ENCODE data around the gene OGFOD3. TPM values are rescaled to one million over a fixed set of nuclear protein-coding genes. Genes with fewer than 3 reads are reported as not detected.
"Not testable (repeated sequence)": the region's sequence is repeated elsewhere in the genome, so short reads cannot be mapped to it uniquely, and the experiment has no call there.

Gene OGFOD3, protein sequence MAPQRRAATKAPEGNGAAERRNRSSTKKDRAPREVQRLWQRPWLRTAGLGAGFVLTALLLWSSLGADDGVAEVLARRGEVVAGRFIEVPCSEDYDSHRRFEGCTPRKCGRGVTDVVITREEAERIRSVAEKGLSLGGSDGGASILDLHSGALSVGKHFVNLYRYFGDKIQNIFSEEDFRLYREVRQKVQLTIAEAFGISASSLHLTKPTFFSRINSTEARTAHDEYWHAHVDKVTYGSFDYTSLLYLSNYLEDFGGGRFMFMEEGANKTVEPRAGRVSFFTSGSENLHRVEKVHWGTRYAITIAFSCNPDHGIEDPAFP
- total RNA-seq (2014; rRNA removed; shearing (Covaris generic)), result 28.3 and 30.1 TPM in 2 replicates

DNA sequence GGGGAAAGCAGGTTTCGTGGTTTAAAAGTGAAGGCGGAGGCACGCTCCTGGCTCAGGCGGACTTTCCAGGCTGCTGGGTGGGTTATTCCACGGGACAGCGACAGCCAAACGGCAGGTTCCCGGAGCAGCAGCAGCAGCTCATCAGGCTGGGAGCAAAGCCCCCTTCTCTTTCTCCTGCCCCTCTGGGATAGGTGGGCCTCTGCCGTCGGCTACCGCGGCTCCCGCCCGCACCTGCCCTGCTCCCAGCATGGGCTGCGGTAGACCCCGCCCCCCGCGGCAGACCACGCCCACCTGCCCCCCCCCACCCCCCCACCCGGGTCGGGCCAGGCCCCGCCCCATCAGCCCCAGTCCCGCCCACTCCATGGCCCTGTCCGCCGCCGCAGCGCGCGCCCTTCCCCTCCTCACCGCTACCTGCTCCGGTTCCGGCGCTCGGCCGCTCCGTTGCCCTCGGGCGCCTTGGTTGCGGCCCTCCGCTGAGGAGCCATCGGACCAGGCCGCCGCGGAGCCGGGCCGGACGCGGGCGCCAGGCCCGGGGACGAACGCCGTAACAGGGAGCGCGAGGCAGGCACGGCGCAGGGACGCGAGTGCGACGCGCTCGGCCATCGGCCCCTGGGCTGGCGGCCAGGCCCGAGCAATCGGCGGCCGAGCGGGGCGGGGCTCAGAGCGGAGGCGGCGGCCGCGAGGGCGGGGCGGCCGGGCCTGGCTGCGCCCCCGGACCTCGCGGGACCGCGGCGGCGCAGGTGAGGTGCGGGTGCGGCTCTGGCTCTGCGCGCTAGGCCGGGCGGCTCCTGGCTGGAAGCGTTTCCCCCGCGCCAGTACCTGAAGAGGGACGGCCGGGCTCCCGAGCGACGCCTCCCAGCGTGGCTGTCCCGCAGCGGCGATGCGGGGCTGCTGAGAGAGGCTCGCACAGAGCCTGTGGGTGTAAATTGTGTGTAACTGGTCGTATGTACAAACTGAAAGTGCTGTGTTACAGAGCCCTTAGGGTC is at the start of gene OGFOD3, which contains the start of gene HEXD:
Gene OGFOD3, minus strand, starts transcription at position 586 of the 986 bp plus-strand sequence. Its CDS starts 101 bp downstream, at position 485.
Gene HEXD, plus strand, starts transcription at position 347 of the 986 bp plus-strand sequence. CDS start 1,453 bp downstream, outside the sequence.
- peak; percentile 80 for DNase-seq (ENCODE audit: low spot score)

DNA sequence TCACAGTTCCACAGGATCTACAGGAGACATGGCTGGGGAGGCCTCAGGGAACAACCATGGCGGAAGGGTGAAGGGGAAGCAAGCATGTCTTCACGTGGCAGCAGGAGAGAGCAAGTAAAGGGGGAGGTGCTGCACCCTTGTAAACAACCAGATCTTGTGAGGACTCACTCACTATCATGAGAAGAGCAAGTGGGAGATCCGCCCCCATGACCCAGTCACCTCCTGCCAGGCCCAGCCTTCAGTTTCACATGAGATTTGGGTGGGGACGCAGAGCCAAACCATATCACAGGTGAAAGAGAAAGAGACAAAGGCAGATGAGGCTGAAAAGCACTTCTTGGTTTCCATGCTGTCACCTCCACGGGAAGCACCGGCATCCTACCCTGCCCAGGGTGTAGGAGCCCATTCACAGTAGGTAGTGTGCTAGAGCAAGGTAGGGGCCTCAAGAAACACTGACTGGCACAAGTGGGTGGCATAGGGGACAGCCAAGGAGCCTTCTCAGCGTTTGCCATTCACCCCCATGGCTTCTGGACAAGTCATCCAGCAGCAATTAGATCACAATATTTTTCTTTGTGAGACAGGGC is 46.7 kb upstream of the OGFOD3 start:
- no peak for DNase-seq (ENCODE audit: low spot score)

DNA sequence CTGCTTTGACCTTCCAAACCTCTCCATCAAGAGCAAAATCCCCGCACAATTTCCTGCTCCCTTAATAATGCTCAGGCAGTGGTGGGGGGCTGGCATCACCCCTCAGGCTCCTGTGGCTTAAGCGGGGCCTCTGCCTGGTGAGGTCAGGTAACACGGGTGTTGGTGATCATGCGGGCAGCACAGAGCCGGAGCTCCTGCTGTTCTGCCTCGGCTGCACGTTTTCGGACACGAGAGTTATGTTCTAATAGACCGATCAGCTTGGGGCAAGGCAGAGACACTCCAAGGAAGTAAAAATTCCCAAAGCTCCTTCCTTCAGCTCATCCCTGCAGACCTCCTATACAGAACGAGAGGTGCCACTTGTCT is 46.2 kb upstream of the OGFOD3 start:
- no peak for DNase-seq (ENCODE audit: low spot score)

DNA sequence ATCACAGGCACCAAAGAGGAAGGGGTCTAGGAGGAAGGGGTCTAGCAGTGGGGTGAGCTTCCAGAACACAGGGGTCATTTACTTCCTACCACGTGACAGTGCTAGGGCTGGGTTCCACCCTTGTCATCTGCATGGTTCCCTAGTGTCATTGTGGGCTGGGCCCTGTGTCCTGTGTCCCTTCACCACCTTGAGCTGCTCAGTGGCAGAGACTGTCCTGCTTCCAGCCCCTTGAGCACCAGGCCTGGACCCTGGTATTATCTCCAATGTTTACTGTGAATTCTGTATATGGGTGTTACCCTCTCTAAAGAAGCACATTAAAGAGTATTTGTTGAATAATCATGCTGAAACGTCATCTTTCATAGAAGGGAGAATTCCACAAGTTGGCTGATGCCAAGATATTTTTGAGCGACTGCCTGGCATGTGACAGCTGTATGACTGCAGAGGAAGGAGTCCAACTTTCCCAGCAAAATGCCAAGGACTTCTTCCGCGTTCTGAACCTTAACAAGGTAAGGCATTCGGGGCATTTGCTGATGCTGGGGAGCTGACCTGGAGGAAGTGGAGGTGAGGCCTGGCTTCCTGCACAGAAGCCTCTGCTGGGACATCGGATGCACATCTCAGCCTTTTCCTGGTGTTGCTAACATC is 45.7 kb upstream of the OGFOD3 start:
- no peak for DNase-seq (ENCODE audit: low spot score)

DNA sequence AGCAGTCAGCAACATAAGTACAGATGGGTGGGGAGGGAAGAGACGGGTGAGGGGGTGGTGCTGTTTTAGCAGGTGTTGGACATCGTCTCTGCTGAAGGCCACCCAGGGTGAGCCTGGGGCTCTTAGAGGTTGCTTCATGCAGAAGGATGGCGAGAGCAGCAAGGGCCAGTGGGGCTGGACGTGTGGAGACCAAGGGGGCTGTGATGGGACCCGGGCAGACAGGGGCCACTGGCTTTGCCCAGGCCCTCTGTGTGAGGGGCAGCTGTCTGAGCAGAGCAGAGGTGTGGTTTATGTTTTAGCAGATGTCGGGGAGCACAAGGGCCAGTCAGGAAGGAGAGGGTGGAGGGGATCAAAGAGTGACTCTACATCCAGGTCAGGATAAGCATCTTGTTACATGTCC is 45.0 kb upstream of the OGFOD3 start:
- DNase-seq (ENCODE audit: low spot score), result no peak

DNA sequence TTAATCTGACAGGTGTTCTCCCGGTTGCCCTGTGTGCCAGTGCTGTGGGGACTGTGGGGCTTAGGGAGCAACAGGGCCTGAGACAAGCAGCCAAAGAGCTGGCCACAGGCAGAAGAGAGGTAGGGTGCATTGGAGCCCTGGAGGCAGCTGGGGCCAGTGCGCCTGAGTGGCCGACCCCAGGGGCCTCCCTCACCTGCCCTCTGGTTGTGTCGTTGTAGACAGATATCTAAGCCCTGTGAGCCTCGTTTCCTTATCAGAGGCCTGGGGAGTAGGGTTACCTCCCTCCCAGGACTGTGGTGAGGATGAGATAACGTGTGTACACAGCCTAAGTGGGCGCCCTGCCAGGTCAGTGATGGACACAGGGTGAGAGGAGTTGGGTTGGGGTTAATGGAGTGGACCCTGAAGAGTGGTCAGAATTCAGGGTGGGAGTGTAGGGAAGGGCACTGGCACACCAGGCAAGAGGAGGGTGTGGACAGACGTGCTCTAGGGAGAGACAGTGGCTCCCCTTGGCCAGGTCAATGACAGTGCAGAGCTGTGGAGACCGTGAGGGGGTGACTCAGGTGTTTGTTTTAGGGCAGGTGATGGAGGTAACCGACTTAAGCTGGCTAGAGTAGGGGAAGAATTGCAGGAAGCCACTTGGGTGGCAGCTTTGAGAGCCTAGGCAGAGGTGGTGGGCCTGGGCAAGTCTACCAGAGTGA is 43.6 kb upstream of the OGFOD3 start:
- no peak for DNase-seq (ENCODE audit: low spot score)

DNA sequence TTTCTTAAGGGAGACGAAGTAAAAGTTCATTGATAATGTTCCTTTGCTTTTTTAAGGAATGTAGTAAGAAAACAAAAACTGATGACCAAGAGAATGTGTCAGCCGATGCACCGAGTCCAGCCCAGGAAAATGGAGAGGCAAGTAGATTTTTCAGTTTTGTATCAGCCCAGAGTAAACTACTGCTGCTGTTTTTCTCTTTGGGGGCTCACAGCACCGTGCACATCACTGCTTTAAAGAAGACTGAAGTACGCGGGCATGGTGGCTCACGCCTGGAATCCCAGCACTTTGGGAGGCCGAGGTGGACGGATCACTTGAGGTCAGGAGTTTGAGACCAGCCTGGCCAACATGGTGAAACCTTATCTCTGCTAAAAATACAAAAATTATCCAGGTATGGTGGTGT is 41.5 kb upstream of the OGFOD3 start:
- not testable (repeated sequence) for DNase-seq (ENCODE audit: low spot score)

DNA sequence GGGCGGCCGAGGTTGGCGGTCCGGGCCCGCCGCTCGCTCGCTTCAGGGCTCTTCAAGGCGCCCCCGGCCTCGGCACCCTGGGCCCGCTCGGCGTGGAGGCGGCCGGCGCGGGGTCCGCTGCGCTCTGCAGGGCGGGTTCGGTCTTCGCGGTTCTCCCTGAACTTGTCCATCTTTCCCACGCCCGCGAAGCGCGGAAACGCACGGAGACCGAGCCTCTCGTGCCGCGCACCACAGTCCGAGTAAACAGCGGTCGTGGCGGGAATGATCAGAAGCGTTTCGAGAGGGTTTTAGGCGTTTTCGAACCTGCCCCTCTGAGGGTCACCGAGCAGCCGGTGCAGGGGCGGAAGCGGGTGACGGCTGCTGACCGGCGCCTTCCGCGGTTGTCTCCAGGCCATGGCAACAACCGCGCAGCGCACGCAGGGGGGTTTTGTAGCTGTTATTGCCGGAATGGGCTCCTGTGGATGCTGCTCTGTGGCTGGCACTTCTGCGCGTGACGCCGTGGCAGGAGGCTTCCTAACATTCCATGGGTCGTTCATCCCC is 40.6 kb upstream of the OGFOD3 start:
- no peak for DNase-seq (ENCODE audit: low spot score)

DNA sequence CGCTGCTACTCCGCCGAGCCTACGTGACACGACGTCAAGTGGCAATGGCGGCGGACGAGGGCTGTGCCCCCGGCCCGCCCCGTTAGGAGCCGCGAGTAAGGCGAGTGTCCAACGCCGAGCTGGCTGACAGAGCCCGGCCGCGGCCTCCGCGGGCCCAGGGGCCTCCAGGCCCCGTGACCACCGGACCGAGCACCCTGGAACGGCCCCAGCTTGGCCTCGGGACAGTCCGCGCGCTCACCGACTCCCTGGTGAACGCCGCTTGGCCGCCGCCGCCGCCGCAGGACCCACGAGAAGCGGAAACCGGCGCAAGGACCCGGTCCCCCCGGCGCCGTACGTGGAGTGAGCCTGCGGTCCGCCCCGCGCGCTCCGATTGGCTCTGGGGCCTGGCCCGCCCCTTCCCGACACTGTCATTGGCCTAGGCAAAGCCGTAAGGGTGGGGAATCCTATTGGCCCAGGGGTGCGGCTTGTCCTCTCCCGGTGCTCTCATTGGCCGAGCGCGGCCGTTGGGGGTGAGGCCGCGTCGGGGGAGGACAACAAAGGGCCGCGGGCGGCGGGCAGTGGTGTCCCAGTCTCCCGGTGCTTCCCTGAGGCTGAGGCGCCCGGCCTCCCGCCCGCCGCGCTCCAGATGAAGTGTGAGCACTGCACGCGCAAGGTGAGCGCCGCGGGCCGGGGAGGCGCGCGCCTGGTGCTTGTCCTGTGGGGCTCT is 39.9 kb upstream of the OGFOD3 start, which contains the start of gene NARF:
Gene NARF, plus strand, starts transcription at position 563 of the 706 bp plus-strand sequence. Its CDS starts 63 bp downstream, at position 626.
- peak; percentile 99 for DNase-seq (ENCODE audit: low spot score)

DNA sequence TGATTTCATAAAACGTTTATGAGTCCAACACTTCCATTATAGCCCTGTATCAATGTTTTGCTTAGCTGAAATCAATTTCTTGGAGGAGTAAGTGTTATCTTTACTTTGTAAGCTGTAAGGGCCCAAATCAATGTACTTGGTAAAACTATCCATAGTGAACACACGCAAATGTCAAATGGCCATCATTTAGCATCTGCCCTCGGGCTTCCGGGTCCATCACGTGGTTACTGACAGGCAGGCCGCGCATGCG is 39.5 kb upstream of the OGFOD3 start:
- DNase-seq (ENCODE audit: low spot score), result no peak

DNA sequence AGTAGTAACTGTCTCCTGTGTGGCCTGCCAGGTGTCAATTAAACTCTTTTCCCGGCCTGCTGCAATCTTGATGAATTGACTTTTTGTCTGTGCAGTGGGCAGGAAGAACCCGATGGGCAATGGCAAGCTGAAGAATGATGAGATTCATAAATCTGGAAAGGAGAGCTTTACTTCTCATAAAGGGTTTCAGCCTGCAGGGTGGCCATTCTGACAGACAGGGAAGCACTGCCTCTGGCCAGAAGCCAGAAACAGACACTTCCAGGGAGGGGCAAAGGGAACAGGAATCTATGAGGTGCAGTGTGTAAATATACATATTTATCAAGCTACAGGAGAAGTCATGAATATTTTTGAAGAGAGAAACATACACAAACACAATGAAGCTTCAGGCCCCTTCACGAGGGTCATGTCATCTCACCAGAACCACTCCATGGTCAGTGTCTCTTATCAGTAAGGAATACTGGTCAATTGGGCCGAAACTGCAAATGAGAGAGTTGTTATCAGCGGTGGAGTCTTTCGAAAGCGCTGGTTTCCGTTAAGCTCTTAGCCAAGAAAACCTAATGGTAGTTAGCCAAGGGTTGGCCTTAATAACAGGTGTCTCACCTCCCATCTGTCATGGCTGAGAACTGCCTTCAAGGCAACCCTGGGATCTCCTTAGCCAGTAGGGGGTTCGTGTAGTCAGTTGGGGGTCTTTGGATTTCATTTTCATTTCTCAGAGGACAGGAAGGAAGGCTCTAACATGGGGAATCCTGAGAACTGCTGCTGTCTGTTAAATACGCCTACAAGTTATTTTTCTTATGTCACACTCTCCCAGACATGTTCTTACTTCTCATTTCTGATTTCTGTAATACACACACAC is 38.9 kb upstream of the OGFOD3 start:
- no peak for DNase-seq (ENCODE audit: low spot score)

DNA sequence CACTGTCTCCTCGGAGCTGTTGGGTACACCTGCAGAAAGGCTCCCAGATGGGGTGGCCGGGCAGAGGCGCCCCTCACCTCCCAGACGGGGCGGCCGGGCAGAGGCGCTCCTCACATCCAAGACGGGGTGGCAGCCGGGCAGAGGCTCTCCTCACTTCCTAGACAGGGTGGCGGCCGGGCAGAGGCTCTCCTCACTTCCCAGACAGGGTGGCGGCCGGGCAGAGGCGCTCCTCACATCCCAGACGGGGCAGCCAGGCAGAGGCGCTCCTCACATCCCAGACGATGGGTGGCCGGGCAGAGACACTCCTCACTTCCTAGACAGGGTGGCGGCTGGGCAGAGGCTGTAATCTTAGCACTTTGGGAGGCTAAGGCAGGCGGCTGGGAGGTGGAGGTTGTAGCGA is 35.3 kb upstream of the OGFOD3 start:
- not testable (repeated sequence) for DNase-seq (ENCODE audit: low spot score)

DNA sequence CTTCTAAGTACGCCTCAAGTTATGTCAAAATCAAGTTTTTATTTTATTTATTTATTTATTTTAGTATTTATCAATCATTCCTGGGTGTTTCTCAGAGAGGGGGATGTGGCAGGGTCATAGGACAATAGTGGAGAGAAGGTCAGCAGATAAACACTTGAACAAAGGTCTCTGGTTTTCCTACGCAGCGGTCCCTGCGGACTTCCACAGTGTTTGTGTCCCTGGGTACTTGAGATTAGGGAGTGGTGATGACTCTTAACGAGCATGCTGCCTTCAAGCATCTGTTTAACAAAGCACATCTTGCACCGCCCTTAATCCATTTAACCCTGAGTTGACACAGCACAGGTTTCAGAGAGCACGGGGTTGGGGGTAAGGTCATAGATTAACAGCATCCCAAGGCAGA is 34.8 kb upstream of the OGFOD3 start:
- not testable (repeated sequence) for DNase-seq (ENCODE audit: low spot score)

DNA sequence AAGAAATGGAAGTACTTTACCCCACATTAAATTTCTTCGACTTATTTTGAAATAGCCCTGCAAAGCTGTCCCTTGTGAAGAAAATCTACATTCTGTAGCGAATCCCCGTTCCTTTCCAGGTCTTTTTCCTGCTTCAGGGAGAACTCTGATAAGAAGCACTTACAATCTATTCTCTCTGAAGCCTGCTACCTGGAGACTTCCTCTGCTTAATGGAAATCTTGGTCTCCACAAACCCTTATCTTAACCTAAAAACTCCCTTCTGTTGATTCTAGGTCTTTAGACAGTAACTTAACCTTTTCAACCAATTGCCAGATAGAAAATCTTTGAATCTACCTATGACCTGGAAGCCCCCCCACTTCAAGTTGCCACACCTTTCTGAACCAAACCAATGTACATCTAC is 33.8 kb upstream of the OGFOD3 start:
- no peak for DNase-seq (ENCODE audit: low spot score)

DNA sequence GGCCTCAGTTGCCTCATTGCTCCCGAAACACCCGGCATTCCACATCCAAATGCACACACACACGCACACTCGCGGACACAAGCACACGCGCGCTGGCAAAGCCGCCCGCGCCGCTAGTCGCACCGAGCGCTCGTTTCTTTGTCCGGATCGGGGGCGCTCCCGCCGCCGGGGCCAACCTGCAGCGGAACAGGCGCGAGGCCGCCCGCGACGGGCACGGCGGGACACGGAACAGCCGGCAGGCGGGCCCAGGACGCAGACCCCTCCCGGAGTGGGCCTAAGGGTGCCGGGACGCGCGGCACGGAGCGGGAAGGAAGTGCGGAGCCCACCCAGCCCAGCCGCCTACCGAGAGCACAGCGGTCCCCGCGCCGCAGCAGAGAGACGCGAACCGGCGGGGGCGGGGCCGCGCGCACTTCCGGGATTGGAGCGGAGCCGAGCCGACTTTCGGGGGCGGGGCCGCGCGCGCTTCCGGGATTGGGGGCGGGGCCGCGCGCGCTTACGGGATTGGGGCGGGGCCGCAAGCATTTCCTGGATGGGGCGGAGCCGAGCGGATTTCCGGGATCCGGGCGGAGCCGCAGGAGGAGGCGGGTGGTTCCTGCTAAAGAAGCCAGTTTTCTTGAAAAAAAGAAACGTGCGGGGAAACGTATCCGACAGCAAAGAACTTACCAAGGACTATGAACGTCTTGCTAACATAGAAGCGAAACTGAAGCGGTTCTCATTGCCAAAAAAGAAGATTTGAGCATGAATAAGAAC is 32.1 kb upstream of the OGFOD3 start, which contains the start of gene CYBC1:
Gene CYBC1, minus strand, starts transcription at position 396 of the 750 bp plus-strand sequence. CDS start 1,498 bp downstream, outside the sequence.
- DNase-seq (ENCODE audit: low spot score), result peak; percentile 91

DNA sequence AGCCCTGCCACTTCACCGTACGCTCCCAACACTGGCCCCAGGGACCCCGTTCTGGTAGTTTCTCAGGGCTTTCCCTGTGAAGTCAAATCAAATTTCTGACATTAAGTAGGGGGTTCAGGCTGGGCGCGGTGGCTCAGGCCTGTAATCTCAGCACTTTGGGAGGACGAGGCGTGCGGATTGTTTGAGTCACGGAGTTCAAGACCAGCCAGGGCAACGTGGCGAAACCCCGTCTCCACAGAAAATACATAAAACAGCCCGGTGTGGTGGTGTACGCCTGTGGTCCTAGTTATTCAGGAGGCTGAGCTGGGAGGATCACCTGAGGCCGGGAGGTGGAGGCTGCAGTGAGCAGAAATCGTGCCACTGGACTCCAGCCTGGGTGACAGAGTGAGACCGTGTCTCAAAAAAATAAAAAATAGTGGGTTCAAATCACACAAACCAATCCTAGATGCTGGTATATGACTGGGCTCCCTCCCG is 31.5 kb upstream of the OGFOD3 start:
- DNase-seq (ENCODE audit: low spot score), result no peak

DNA sequence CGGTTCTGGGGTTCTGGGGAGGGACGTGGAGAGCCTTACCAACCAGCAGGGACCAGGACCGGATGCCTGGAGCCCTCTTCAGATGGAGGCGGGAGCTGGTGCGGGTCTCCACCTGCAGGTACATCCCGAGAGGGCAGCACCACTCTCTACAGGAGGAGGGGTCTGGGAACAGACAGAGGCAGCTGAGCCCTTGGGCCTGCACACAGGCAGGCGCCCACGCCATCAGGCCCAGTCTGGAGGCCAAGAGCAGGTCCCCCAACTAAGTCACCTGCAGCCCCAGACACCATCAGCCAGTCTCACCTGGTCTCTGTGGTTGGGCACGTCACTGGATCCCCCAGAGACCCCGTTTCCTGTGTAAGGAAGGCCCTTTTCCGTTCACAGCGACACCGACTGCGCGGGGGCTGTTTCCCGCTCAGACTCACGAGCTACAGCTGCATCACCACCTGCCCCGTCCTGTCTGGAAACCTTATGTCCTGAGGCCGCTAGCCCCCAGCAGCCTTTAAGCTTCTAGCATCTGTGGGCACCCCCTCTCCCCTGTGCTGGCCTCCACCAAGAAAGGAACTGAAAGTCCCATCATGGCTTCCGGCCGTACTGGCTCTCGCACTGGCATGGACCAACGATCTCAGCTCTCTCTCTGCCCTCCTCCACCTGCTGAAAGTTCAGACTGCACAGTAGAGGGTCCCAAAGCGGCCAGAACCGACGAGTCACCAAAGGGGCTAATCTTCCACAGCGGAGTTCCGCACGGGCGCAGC is 30.9 kb upstream of the OGFOD3 start:
- DNase-seq (ENCODE audit: low spot score), result no peak

DNA sequence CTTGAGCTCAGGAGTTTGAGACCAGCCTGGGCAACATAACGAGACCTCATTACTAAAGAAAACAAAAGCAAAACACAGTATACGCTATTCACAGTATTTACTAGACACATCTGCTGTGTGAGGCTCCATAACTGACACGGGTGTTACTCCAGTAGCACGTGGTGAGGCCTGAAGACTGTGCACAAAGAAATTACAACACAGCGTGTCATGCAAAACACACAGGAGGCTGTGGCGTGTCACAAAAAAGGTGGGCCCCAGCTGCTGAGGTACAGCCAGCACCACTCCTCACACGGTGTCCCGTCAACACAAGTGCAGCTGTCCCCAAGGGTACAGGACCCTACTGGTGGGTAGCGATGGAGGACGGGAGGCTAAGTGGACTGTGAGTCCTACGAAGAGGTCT is 29.5 kb upstream of the OGFOD3 start:
- DNase-seq (ENCODE audit: low spot score), result peak; percentile 4
